Measurements from ENCODE around the gene TNFAIP8. TPM values are rescaled to one million over a fixed set of nuclear protein-coding genes. Genes with fewer than 3 reads are reported as not detected.
"Not testable (repeated sequence)": the region's sequence is repeated elsewhere in the genome, so short reads cannot be mapped to it uniquely, and the experiment has no call there.

The TNFAIP8 gene
- total RNA-seq, 1 experiment from 2014 or later: 8.0 TPM

- H3K27me3 ChIP-seq (ENCODE audit: control insufficient read depth, insufficient read depth, low read length); intact Hi-C loops (cut with micrococcal nuclease; ENCODE audit: unreplicated experiment); H3K4me3 ChIP-seq (ENCODE audit: low read depth in 2 of 2, low read length in 2 of 2); DNase-seq (ENCODE audit: low read depth, low spot score); H3K9me3 ChIP-seq (ENCODE audit: control insufficient read depth, insufficient read depth, low read depth, low read length); H3K4me1 ChIP-seq (ENCODE audit: control insufficient read depth, insufficient read depth, low read length); H3K27ac ChIP-seq (ENCODE audit: low read length); in situ Hi-C loops (cut with HindIII; ENCODE audit: low pct_unique_long_range_greater_than_20kb, low sequenced_read_pairs); CTCF ChIA-PET; POLR2A ChIA-PET; BruUV-seq (replicated peaks); H3K36me3 ChIP-seq (ENCODE audit: control insufficient read depth, insufficient read depth, low read length); ATAC-seq: not testable (repeated sequence)
Observed at GRCh38 chr5:119427596-119427995, 71.8 kb downstream of the TNFAIP8 start.

DNA sequence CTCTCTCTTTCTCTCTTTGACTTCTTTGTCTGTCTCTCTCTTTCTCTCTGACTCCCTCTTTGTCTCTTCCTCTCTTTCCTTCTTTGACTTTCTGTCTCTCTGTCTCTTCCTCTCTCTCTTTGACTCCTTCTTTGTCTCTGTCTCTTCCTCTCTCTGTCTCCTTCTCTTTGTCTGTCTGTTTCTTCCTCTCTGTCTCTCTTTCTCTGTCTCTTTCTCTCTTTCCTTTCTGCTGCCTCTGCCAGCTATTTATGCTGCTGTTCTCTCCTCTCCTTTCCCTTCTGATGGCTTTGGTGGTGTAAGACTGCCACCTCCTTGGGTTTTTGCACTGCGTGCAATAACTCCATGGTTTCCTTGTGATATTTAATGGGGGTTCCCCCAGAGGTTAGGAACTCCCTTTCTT lies 72.3 kb downstream of the TNFAIP8 start:
- H3K36me3 ChIP-seq (ENCODE audit: control insufficient read depth, insufficient read depth, low read length); H3K4me3 ChIP-seq (ENCODE audit: low read depth in 2 of 2, low read length in 2 of 2); BruUV-seq (replicated peaks); POLR2A ChIA-PET; H3K27ac ChIP-seq (ENCODE audit: low read length); H3K9me3 ChIP-seq (ENCODE audit: control insufficient read depth, insufficient read depth, low read depth, low read length); CTCF ChIA-PET; in situ Hi-C loops (cut with HindIII; ENCODE audit: low pct_unique_long_range_greater_than_20kb, low sequenced_read_pairs); H3K4me1 ChIP-seq (ENCODE audit: control insufficient read depth, insufficient read depth, low read length); ATAC-seq; DNase-seq (ENCODE audit: low read depth, low spot score); H3K27me3 ChIP-seq (ENCODE audit: control insufficient read depth, insufficient read depth, low read length); intact Hi-C loops (cut with micrococcal nuclease; ENCODE audit: unreplicated experiment): not testable (repeated sequence)

GRCh38 chr5:119428574-119428973 lies 72.8 kb downstream of the TNFAIP8 start:
- H3K4me1 ChIP-seq (ENCODE audit: control insufficient read depth, insufficient read depth, low read length); H3K4me3 ChIP-seq (ENCODE audit: low read depth in 2 of 2, low read length in 2 of 2); H3K36me3 ChIP-seq (ENCODE audit: control insufficient read depth, insufficient read depth, low read length); H3K27ac ChIP-seq (ENCODE audit: low read length); BruUV-seq (replicated peaks); ATAC-seq; POLR2A ChIA-PET; H3K27me3 ChIP-seq (ENCODE audit: control insufficient read depth, insufficient read depth, low read length); in situ Hi-C loops (cut with HindIII; ENCODE audit: low pct_unique_long_range_greater_than_20kb, low sequenced_read_pairs); DNase-seq (ENCODE audit: low read depth, low spot score); H3K9me3 ChIP-seq (ENCODE audit: control insufficient read depth, insufficient read depth, low read depth, low read length); CTCF ChIA-PET; intact Hi-C loops (cut with micrococcal nuclease; ENCODE audit: unreplicated experiment): not testable (repeated sequence)

- BruUV-seq (replicated peaks); POLR2A ChIA-PET; H3K27ac ChIP-seq (ENCODE audit: low read length); ATAC-seq; H3K4me3 ChIP-seq (ENCODE audit: low read depth in 2 of 2, low read length in 2 of 2); intact Hi-C loops (cut with micrococcal nuclease; ENCODE audit: unreplicated experiment); in situ Hi-C loops (cut with HindIII; ENCODE audit: low pct_unique_long_range_greater_than_20kb, low sequenced_read_pairs); H3K27me3 ChIP-seq (ENCODE audit: control insufficient read depth, insufficient read depth, low read length); DNase-seq (ENCODE audit: low read depth, low spot score); H3K9me3 ChIP-seq (ENCODE audit: control insufficient read depth, insufficient read depth, low read depth, low read length); H3K4me1 ChIP-seq (ENCODE audit: control insufficient read depth, insufficient read depth, low read length); CTCF ChIA-PET; H3K36me3 ChIP-seq (ENCODE audit: control insufficient read depth, insufficient read depth, low read length): not testable (repeated sequence)
Observed at GRCh38 chr5:119432674-119433237, 76.9 kb downstream of the TNFAIP8 start.

DNA sequence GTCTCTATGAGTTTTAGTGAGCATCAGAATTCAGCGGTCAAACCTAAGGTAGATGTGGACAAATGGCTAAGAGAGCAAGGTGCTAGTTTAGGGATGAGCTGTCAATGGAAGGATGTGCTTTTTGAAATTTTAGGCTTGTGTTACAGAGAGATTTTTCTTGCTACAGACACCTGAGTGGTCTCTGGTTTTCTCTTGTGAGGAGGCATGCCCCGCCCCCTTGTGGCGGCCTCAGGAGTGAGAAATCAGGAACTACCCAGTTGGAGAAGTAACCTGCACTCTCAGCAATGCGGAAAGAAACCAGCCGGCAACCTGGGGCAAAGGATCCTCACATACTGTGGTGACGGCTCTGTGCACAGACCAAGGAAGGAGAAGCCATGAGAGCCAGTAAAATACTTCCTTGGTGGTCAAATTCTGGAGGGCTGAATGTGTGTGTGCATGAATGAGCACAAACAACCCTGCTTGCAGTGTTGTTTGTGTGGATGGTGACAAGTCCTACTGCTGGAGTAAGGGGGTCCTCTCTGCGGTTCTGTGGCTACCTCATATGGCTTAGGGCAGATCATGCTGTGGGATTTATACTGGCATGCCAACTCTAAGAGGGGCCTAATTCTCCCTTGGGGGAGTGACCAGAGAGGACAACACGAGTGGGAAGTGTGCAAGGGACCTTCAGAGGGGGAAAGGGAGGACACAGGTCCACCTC lies 79.8 kb downstream of the TNFAIP8 start:
- ATAC-seq: no peak
- no TSS peak for BruUV-seq (replicated peaks)
- ChIA-PET POLR2A (no interaction called here), CTCF (interaction anchor here (0.9 kb wide), 1 partner anchor 447 kb away, joined by 3 read pairs; the partner anchor contains the start of gene DTWD2)
- TF ChIP-seq TCF7L2 (IDR thresholded peaks at IDR 0.05; ENCODE audit: low read depth, low read length): no peak
- TF ChIP-seq, protein P1, sequence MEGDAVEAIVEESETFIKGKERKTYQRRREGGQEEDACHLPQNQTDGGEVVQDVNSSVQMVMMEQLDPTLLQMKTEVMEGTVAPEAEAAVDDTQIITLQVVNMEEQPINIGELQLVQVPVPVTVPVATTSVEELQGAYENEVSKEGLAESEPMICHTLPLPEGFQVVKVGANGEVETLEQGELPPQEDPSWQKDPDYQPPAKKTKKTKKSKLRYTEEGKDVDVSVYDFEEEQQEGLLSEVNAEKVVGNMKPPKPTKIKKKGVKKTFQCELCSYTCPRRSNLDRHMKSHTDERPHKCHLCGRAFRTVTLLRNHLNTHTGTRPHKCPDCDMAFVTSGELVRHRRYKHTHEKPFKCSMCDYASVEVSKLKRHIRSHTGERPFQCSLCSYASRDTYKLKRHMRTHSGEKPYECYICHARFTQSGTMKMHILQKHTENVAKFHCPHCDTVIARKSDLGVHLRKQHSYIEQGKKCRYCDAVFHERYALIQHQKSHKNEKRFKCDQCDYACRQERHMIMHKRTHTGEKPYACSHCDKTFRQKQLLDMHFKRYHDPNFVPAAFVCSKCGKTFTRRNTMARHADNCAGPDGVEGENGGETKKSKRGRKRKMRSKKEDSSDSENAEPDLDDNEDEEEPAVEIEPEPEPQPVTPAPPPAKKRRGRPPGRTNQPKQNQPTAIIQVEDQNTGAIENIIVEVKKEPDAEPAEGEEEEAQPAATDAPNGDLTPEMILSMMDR (IDR thresholded peaks at IDR 0.05): peak; percentile 27
- in situ Hi-C loops (cut with HindIII; ENCODE audit: low pct_unique_long_range_greater_than_20kb, low sequenced_read_pairs): no loop called here
- no peaks in the 10 kb centered on the region for H3K36me3 ChIP-seq (ENCODE audit: control insufficient read depth, insufficient read depth, low read length)
- H3K4me1 ChIP-seq (ENCODE audit: control insufficient read depth, insufficient read depth, low read length): no peaks in the 10 kb centered on the region
- H3K4me3 ChIP-seq (ENCODE audit: low read depth in 2 of 2, low read length in 2 of 2): no peak overlapping the region
- H3K27me3 ChIP-seq (ENCODE audit: control insufficient read depth, insufficient read depth, low read length): no peaks in the 10 kb centered on the region; the same call in 1 of the 2 replicates
- no peak for DNase-seq (ENCODE audit: low read depth, low spot score)
- intact Hi-C loops (cut with micrococcal nuclease; ENCODE audit: unreplicated experiment): no loop called here
- no peaks in the 10 kb centered on the region for H3K9me3 ChIP-seq (ENCODE audit: control insufficient read depth, insufficient read depth, low read depth, low read length)
- H3K27ac ChIP-seq (ENCODE audit: low read length): no peak overlapping the region

DNA sequence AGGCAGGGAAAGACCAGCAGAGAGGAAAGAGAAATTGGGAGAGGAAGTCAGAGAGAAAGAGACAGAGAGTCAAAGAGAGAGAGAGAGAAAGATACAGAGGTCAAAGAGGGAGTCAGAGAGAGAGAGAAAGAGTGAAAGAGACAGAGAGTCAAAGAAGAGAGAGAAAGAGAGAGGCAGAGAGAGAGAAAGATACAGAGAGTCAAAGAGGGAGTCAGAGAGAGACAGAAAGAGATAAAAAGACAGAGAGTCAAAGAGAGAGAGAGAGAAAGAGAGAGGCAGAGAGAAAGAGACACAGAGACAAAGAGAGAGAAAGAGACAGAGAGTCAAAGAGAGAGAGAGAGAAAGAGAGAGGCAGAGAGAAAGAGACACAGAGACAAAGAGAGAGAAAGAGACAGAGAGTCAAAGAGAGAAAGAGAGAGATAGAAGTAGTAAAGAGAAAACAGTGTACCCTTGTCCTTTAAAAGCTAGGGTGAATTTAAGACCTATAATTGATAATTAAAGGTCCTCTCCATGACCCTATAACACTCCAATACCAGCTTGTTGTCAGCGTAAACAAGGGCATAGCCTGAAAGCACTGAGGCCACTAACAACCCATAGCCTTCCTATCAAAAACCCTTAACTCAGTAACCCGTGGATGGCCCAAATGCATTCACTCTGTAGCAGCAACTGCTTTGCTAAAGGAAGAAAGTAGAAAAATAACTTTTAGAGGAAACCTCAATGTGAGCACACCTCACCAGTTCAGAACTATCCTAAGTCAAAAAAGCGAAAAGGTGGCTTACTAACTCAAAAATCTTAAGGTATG lies 82.2 kb downstream of the TNFAIP8 start:
- intact Hi-C loops (cut with micrococcal nuclease; ENCODE audit: unreplicated experiment); CTCF ChIA-PET; ATAC-seq; DNase-seq (ENCODE audit: low read depth, low spot score); H3K27me3 ChIP-seq (ENCODE audit: control insufficient read depth, insufficient read depth, low read length); H3K4me1 ChIP-seq (ENCODE audit: control insufficient read depth, insufficient read depth, low read length); H3K27ac ChIP-seq (ENCODE audit: low read length); BruUV-seq (replicated peaks); H3K4me3 ChIP-seq (ENCODE audit: low read depth in 2 of 2, low read length in 2 of 2); H3K9me3 ChIP-seq (ENCODE audit: control insufficient read depth, insufficient read depth, low read depth, low read length); H3K36me3 ChIP-seq (ENCODE audit: control insufficient read depth, insufficient read depth, low read length); in situ Hi-C loops (cut with HindIII; ENCODE audit: low pct_unique_long_range_greater_than_20kb, low sequenced_read_pairs); POLR2A ChIA-PET: not testable (repeated sequence)
